Tibial artery (tissue), 4 donors: ENCODE measurements around the gene MGST3.
"Not testable (repeated sequence)": the region's sequence is repeated elsewhere in the genome, so short reads cannot be mapped to it uniquely, and the experiment has no call there.

ENCODE experiments used
- DNase-seq, 2 donors: peaks; one replicate each; pipeline ENCODE4 v3.0.0-alpha.2; 2019
- H3K27ac ChIP-seq, 2 donors: fragments of 200-600 bp; sonication (generic) in 1 of 2; 1 replicate in 1 of 2; 2 replicates in 1 of 2; pipeline ENCODE4 v1.5.1; 2018 to 2019; ENCODE audit warnings: mild to moderate bottlenecking in 1 of 2
- H3K27me3 ChIP-seq, 2 donors: fragments of 200-600 bp; sonication (generic) in 1 of 2; one replicate each; pipeline versions ENCODE4 v1.5.1 to v1.6.0; 2016 to 2019
- H3K36me3 ChIP-seq, 3 donors: fragments of 200-600 bp; sonication (generic) in 2 of 3; one replicate each; pipeline ENCODE4 v1.5.1; 2016 to 2019; ENCODE audit warnings: mild to moderate bottlenecking in 2 of 3
- H3K4me1 ChIP-seq, 4 donors: fragments of 200-600 bp; sonication (generic) in 2 of 4; 1 replicate in 3 of 4; 2 replicates in 1 of 4; pipeline ENCODE4 v1.5.1; 2016 to 2019
- H3K4me3 ChIP-seq, 2 donors: fragments of 200-600 bp; sonication (generic) in 1 of 2; 1 replicate in 1 of 2; 2 replicates in 1 of 2; pipeline ENCODE4 v1.5.1; 2018 to 2019; ENCODE audit warnings: mild to moderate bottlenecking in 2 of 2
- H3K9me3 ChIP-seq, 3 donors: fragments of 200-600 bp; sonication (generic) in 1 of 3; one replicate each; pipeline ENCODE4 v1.5.1; 2016 to 2019
- intact Hi-C: fragments of 100-400 bp; cut with DNase I; formaldehyde crosslinking; loops from one replicate; pipeline ENCODE4 v1.15.0; 2023; ENCODE audit warnings: low total_unique reads
- TF ChIP-seq, protein P1 (sequence below), 2 experiments: fragments of 200-600 bp in 1 of 2; fragments of 450-650 bp in 1 of 2; IDR thresholded peaks; one replicate each; pipeline ENCODE4 v1.5.1; 2017 to 2019; ENCODE audit warnings: antibody characterized with exemption in 2 of 2, mild to moderate bottlenecking in 1 of 2, moderate library complexity in 1 of 2

MGST3 gene

DNA sequence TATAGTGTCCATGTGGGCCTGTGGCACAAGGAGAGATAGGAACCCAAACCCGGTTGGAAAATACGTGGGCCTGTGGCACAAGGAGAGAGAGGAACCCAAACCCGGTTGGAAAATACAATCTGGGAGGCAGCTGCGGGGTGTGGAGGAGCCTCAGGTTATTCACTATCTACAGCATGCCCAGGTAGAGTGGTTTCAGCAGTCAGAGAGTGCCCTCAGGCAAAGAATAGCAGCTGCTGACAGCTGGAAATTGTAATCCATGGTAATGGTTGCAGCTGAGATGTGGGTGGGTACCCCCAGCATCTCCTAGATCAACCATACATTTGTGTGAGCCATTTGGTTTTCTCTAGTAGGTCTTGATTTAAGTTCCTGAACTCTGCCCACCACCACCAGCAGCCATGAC lies 25.8 kb upstream of the MGST3 start:
- Histone ChIP-seq H3K27me3 (peaks cover 0 to 6% of the 10 kb centered on the region in 2 donors), H3K4me1 (no peaks in the 10 kb centered on the region), H3K27ac (no peak overlapping the region), H3K36me3 (no peaks in the 10 kb centered on the region), H3K4me3 (no peak overlapping the region), H3K9me3 (no peaks in the 10 kb centered on the region)
- no peak for DNase-seq
- intact Hi-C loops: no loop called here
- TF ChIP-seq, protein P1, sequence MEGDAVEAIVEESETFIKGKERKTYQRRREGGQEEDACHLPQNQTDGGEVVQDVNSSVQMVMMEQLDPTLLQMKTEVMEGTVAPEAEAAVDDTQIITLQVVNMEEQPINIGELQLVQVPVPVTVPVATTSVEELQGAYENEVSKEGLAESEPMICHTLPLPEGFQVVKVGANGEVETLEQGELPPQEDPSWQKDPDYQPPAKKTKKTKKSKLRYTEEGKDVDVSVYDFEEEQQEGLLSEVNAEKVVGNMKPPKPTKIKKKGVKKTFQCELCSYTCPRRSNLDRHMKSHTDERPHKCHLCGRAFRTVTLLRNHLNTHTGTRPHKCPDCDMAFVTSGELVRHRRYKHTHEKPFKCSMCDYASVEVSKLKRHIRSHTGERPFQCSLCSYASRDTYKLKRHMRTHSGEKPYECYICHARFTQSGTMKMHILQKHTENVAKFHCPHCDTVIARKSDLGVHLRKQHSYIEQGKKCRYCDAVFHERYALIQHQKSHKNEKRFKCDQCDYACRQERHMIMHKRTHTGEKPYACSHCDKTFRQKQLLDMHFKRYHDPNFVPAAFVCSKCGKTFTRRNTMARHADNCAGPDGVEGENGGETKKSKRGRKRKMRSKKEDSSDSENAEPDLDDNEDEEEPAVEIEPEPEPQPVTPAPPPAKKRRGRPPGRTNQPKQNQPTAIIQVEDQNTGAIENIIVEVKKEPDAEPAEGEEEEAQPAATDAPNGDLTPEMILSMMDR (IDR thresholded peaks at IDR 0.05): no peak

DNA sequence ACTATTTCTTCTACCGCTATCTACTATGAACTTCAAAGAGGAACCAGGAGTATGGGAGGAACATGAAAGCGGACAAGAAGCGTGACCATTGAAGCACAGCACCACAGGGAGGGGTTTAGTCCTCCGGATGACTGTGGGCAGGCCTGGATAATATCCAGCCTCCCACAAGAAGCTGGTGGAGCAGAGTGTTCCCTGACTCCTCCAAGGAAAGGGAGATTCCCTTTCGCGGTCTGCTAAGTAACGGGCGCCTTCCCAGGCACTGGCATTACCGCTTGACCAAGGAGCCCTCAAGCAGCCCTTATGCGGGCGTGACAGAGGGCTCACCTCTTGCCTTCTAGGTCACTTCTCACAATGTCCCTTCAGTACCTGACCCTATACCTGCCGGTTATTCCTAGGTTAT lies 24.4 kb upstream of the MGST3 start:
- H3K4me3 ChIP-seq, H3K4me1 ChIP-seq, DNase-seq, H3K27ac ChIP-seq, intact Hi-C loops, H3K9me3 ChIP-seq, H3K36me3 ChIP-seq, H3K27me3 ChIP-seq: not testable (repeated sequence)

GRCh38 chr1:165610866-165611265 lies 20.2 kb upstream of the MGST3 start:
- TF ChIP-seq, protein P1 (IDR thresholded peaks at IDR 0.05): no peak
- intact Hi-C loops: no loop called here

DNA sequence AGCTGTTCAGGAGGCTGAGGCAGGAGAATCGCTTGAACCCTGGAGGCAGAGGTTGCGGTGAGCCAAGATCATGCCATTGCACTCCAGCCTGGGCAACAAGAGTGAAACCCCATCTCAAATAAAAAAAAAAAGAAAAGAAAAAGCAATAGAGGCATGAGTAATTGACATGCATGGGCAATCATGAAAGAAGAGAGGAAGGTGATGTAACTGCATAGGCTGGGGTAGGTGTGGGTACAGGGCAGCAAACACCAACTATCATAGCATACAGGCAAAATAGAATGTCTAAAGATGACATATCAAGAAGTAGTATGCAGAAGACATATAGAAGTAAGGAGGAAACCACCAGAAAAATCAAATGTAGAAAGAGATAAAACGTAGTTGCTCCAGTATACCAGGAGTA lies 19.0 kb upstream of the MGST3 start:
- no peaks in the 10 kb centered on the region for H3K4me1 ChIP-seq
- no peak overlapping the region for H3K27ac ChIP-seq
- TF ChIP-seq, protein P1 (IDR thresholded peaks at IDR 0.05): no peak
- DNase-seq: no peak
- H3K36me3 ChIP-seq: no peaks in the 10 kb centered on the region
- H3K27me3 ChIP-seq: peaks cover 0 to 9% of the 10 kb centered on the region in 2 donors
- intact Hi-C loops: no loop called here
- no peak overlapping the region for H3K4me3 ChIP-seq
- peaks cover 0 to 4% (median 0%) of the 10 kb centered on the region in 3 donors for H3K9me3 ChIP-seq

More at GRCh38 chr1:165610866-165611265, 20.2 kb upstream of the MGST3 start:
- no peaks in the 10 kb centered on the region for H3K36me3 ChIP-seq
- H3K4me3 ChIP-seq: no peak overlapping the region
- no peaks in the 10 kb centered on the region for H3K4me1 ChIP-seq
- H3K27me3 ChIP-seq: peaks cover 0 to 6% of the 10 kb centered on the region in 2 donors
- DNase-seq: no peak
- H3K9me3 ChIP-seq: peaks cover 0 to 4% (median 0%) of the 10 kb centered on the region in 3 donors
- H3K27ac ChIP-seq: no peak overlapping the region

GRCh38 chr1:165616054-165616612 lies 14.9 kb upstream of the MGST3 start:
- no peaks in the 10 kb centered on the region for H3K4me1 ChIP-seq
- H3K9me3 ChIP-seq: peaks cover 0 to 4% (median 0%) of the 10 kb centered on the region in 3 donors
- H3K4me3 ChIP-seq: no peak overlapping the region
- H3K27ac ChIP-seq: no peak overlapping the region
- TF ChIP-seq, protein P1 (IDR thresholded peaks at IDR 0.05): no peak
- intact Hi-C loops: no loop called here
- no peak for DNase-seq
- H3K27me3 ChIP-seq: peaks cover 0 to 3% of the 10 kb centered on the region in 2 donors
- H3K36me3 ChIP-seq: no peaks in the 10 kb centered on the region

DNA sequence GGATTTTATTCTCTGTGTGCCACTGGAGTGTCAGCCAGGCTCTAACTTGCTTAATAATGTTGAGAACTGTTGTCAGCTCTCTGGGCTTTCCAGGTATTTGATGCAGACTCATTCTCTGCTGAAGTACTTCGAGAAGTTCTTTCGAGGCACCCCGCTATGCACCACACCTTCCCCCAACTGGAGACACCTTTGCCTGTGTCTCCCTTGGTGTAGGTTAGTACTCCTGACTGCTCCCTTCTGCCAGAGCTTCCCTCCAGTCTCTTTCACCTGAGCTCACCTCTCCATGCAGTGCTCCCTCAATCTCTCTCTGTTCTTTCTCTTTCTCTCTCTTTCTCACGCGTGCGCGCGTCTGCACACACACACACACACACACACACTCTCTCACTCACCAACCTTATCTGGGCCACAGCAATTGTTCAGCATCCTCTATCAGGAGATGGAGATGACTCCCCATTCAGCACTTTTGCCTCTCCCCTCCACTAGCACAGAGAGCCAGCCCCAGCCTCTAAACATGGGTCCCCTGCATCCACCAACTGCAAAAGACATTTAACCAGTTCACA lies 14.0 kb upstream of the MGST3 start:
- H3K9me3 ChIP-seq: peaks cover 0 to 4% (median 0%) of the 10 kb centered on the region in 3 donors
- H3K36me3 ChIP-seq: no peaks in the 10 kb centered on the region
- H3K27me3 ChIP-seq: peaks cover 0 to 3% of the 10 kb centered on the region in 2 donors
- H3K27ac ChIP-seq: no peak overlapping the region
- TF ChIP-seq, protein P1 (IDR thresholded peaks at IDR 0.05): no peak
- no peak overlapping the region for H3K4me3 ChIP-seq
- intact Hi-C loops: no loop called here
- DNase-seq: no peak
- H3K4me1 ChIP-seq: no peaks in the 10 kb centered on the region
